Right lobe of liver (tissue), 6 donors: Measurements from ENCODE around the gene UGT3A2. TPM values are rescaled to one million over a fixed set of nuclear protein-coding genes. Genes with fewer than 3 reads are reported as not detected.
A peak's percentile ranks its signal among the peaks of the same experiment; 100 is the strongest.

Source experiments
- ATAC-seq, 4 donors: fragments of 200-7000 bp; cut with Tn5 transposase; one replicate each; pipeline ENCODE4 v1.9.1; 2020; ENCODE audit warnings: mild to moderate bottlenecking in 4 of 4, moderate library complexity in 4 of 4
- DNase-seq, 3 donors: peaks; one replicate each; pipeline ENCODE4 v3.0.0-alpha.2; 2020
- H3K27ac ChIP-seq, 3 donors: fragments of 200-600 bp; one replicate each; pipeline ENCODE4 v1.8.0; 2022
- H3K27me3 ChIP-seq, 2 donors: fragments of 200-600 bp; one replicate each; pipeline ENCODE4 v1.8.0; 2022
- H3K36me3 ChIP-seq, 4 donors: fragments of 200-600 bp; sonication (generic) in 1 of 4; one replicate each; pipeline versions ENCODE4 v1.5.1 to v1.8.0; 2017 to 2022; ENCODE audit warnings: control low read depth in 1 of 4
- H3K4me1 ChIP-seq, 4 donors: fragments of 200-600 bp; sonication (generic) in 1 of 4; one replicate each; pipeline versions ENCODE4 v1.5.1 to v1.8.0; 2017 to 2022; ENCODE audit warnings: control low read depth in 1 of 4
- H3K4me3 ChIP-seq, 3 donors: fragments of 200-600 bp; one replicate each; pipeline ENCODE4 v1.8.0; 2022
- H3K9me3 ChIP-seq, 4 donors: fragments of 200-600 bp; sonication (generic) in 1 of 4; one replicate each; pipeline versions ENCODE4 v1.5.1 to v1.8.0; 2017 to 2022; ENCODE audit warnings: control low read depth in 1 of 4
- POLR2A ChIP-seq: fragments of 450-650 bp; IDR thresholded peaks from one replicate; pipeline ENCODE4 v1.6.1; 2017; ENCODE audit warnings: antibody characterized with exemption, mild to moderate bottlenecking
- whole genome bisulfite sequencing: methylation state at CpG from one replicate; pipeline ENCODE4 v1.1.6; 2018; ENCODE audit warnings: low coverage, low lambda C conversion rate; ENCODE audit not compliant: insufficient coverage; ENCODE audit errors: missing lambda C conversion rate; 5-methylcytosine and 5-hydroxymethylcytosine counted together
- intact Hi-C, 2 donors: fragments of 100-400 bp; cut with DNase I; formaldehyde crosslinking; loops; one replicate each; pipeline versions ENCODE4 v1.11.2 to v1.14.1; 2022
- total RNA-seq, 6 experiments: library from RNA; depleted of rRNA in 2 of 6; stranded (reverse); fragments of >200 nt in 2 of 6; fragmentation: NEBNext Ultra II Directional in 3 of 6; extraction: Animal tissue kit (Norgen Biotek cat#: 25700) in 3 of 6; gene quantifications; one replicate each; pipeline versions ENCODE4 v1.1.0 to v1.2.4, GENCODE V29; 2016 to 2023
- TF ChIP-seq, protein P1 (sequence below), 4 donors: fragments of 200-600 bp in 3 of 4; fragments of 450-650 bp in 1 of 4; IDR thresholded peaks; one replicate each; pipeline versions ENCODE4 v1.5.1 to v1.8.0; 2016 to 2022; ENCODE audit warnings: antibody characterized with exemption in 4 of 4, mild to moderate bottlenecking in 2 of 4
- donor health status: DM: no; HTN: yes; CAD: no.
- donor health status: DM: no; HTN: no; CAD: no.
- donor health status: DM: no; HTN: no; CAD: no.
- donor health status: DM: no; HTN: yes; CAD: no.
- donor health status: DM: no; HTN: yes; CAD: no.

The UGT3A2 gene
- total RNA-seq, 6 experiments from 2014 or later, result 0.43 to 1.0 TPM; not detected in 4

DNA sequence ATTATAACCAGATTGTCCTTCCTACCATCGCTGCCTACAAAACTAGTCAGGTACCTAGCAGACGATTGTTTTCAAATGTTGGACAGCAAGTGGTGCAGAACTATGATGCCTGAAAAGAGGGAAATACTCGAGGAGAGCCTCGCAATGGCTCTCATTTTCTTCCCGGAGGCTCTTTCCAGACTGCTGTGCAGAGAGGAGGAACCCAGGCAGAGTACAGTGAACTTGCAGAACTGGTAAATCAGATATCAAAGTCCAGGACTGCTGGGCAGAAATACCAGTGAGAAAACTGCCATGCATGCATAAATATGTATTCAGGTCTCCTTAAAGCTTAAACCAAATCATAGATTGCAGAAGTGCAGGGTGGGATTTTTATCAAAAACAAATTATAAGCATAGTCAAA lies 49.1 kb downstream of the UGT3A2 start:
- no peak overlapping the region for H3K27ac ChIP-seq
- ATAC-seq (peak; percentile 84 to 94 (median 87)), DNase-seq (no peak)
- no peak for TF ChIP-seq POLR2A
- TF ChIP-seq, protein P1, sequence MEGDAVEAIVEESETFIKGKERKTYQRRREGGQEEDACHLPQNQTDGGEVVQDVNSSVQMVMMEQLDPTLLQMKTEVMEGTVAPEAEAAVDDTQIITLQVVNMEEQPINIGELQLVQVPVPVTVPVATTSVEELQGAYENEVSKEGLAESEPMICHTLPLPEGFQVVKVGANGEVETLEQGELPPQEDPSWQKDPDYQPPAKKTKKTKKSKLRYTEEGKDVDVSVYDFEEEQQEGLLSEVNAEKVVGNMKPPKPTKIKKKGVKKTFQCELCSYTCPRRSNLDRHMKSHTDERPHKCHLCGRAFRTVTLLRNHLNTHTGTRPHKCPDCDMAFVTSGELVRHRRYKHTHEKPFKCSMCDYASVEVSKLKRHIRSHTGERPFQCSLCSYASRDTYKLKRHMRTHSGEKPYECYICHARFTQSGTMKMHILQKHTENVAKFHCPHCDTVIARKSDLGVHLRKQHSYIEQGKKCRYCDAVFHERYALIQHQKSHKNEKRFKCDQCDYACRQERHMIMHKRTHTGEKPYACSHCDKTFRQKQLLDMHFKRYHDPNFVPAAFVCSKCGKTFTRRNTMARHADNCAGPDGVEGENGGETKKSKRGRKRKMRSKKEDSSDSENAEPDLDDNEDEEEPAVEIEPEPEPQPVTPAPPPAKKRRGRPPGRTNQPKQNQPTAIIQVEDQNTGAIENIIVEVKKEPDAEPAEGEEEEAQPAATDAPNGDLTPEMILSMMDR (IDR thresholded peaks at IDR 0.05), result no peak
- H3K4me3 ChIP-seq, result no peak overlapping the region
- peaks cover 0 to 10% (median 0%) of the 10 kb centered on the region in 4 donors for H3K4me1 ChIP-seq
- H3K27me3 ChIP-seq, result no peaks in the 10 kb centered on the region
- no peaks in the 10 kb centered on the region for H3K36me3 ChIP-seq
- intact Hi-C loops, result no loop called here
- H3K9me3 ChIP-seq, result no peaks in the 10 kb centered on the region
- 30% methylated on average over 5 of the region's 5 CpGs for WGBS

DNA sequence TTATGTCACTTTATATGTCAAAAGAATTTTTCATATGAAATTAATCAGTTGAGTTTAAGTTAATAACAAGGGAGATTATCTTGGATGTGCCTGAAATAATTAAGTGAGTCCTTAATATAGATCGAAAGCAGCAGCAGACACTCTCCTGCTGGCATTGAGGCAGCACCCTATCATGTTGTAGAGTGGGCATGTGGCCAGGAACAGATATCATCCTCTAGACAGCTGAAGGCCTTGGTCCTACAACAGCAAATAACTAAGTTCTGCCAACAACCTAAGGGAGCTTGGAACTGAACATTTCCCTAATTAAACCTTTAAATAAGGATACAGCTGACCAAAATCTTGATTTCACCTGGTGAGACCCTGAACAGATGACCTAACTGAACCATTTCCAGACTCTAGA lies 49.7 kb downstream of the UGT3A2 start:
- no peak overlapping the region for H3K27ac ChIP-seq
- no peak overlapping the region for H3K4me3 ChIP-seq
- 27% methylated on average over 1 of the region's 1 CpG for WGBS
- DNase-seq (peak in 1 of 3 donors; percentile 57), ATAC-seq (peak; percentile 78 to 93 (median 84))
- intact Hi-C loops, result no loop called here
- H3K9me3 ChIP-seq, result no peaks in the 10 kb centered on the region
- TF ChIP-seq POLR2A, result no peak
- TF ChIP-seq, protein P1 (IDR thresholded peaks at IDR 0.05), result no peak
- no peaks in the 10 kb centered on the region for H3K27me3 ChIP-seq
- H3K4me1 ChIP-seq, result peaks cover 0 to 10% (median 0%) of the 10 kb centered on the region in 4 donors
- H3K36me3 ChIP-seq, result no peaks in the 10 kb centered on the region

DNA sequence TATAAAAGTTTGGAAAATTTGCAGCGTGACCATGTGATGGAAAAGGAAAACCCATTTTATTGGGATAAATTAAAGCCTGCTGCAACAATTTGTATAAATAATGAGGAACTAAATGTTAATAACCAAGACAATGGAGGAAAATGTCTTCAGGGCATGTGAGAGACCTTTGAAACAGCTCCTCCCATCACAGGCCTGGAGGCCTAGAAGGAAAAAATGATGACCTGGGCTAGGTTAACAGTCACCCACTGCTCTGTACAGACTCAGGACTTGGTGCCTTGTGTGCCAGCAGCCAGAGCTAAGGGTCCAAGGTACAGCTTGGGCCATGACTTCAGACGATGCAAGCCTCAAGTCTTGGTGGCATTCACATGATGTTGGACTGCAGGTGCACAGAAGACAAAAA lies 53.5 kb downstream of the UGT3A2 start:
- intact Hi-C loops, result no loop called here
- 86% methylated on average over 1 of the region's 2 CpGs for WGBS
- TF ChIP-seq, protein P1 (IDR thresholded peaks at IDR 0.05), result no peak
- no peak for TF ChIP-seq POLR2A
- no peaks in the 10 kb centered on the region for H3K27me3 ChIP-seq
- H3K27ac ChIP-seq, result no peak overlapping the region
- H3K9me3 ChIP-seq, result no peaks in the 10 kb centered on the region
- H3K36me3 ChIP-seq, result no peaks in the 10 kb centered on the region
- DNase-seq, result no peak
- no peak overlapping the region for H3K4me3 ChIP-seq
- ATAC-seq, result no peak
- H3K4me1 ChIP-seq, result peaks cover 0 to 10% (median 0%) of the 10 kb centered on the region in 4 donors

DNA sequence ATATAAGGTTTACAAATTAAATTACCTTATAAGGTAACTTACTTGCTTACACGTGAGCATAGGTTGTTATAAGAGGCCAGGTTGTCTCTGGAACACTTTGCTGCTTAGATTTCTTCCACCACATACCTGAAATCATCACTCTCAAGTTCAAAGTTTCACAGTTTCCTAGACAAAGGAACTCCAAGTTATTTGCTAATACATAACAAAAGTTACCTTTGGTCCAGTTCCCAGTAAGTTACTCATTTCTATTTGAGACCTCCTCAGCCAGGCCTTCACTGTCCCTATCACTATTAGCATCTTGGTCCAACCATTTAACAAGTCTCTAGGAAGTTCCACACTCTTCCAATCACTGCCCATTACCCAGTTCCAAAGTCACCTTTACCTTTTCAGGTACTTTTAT lies 57.0 kb downstream of the UGT3A2 start:
- Histone ChIP-seq H3K4me1 (no peaks in the 10 kb centered on the region), H3K4me3 (no peak overlapping the region), H3K27ac (no peak overlapping the region), H3K27me3 (no peaks in the 10 kb centered on the region), H3K36me3 (no peaks in the 10 kb centered on the region), H3K9me3 (no peaks in the 10 kb centered on the region)
- DNase-seq (no peak), ATAC-seq (no peak)
- 92% methylated on average over 1 of the region's 1 CpG for WGBS
- intact Hi-C loops, result no loop called here
- TF ChIP-seq, protein P1 (IDR thresholded peaks at IDR 0.05), result no peak
- no peak for TF ChIP-seq POLR2A

DNA sequence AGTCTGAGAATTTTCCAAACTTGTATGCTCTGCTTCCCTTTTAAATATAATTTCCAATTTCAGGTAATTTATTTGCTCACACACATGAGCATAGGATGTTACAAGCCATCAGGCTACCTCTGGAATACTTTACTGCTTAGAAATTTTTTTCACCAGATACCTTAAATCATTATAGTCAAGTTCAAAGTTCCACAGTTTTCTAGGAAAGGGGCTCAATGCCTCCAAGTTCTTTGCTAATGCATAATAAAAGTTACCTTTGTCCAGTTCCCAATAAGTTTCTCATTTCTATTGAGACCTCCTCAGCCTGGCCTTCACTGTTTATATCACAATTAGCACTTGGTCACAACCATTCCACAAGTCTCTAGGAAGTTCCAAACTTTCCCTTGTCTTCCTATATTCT lies 59.3 kb downstream of the UGT3A2 start:
- H3K4me1 ChIP-seq, result no peaks in the 10 kb centered on the region
- intact Hi-C loops, result no loop called here

More for the DNA sequence above, 59.3 kb downstream of the UGT3A2 start:
- DNase-seq (no peak), ATAC-seq (no peak)
- Histone ChIP-seq H3K27me3 (no peaks in the 10 kb centered on the region), H3K4me3 (no peak overlapping the region), H3K27ac (no peak overlapping the region), H3K9me3 (no peaks in the 10 kb centered on the region), H3K36me3 (no peaks in the 10 kb centered on the region)
- TF ChIP-seq POLR2A, result no peak
- TF ChIP-seq, protein P1 (IDR thresholded peaks at IDR 0.05), result no peak
